Activated CD4-positive, alpha-beta T cell treated with anti-CD3 and anti-CD28 coated beads for 36 hours (primary cell): Measurements from ENCODE around the gene TMPRSS11D. TPM values are rescaled to one million over a fixed set of nuclear protein-coding genes. Genes with fewer than 3 reads are reported as not detected.
A peak's percentile ranks its signal among the peaks of the same experiment; 100 is the strongest.

ENCODE experiments used
- ATAC-seq: fragments of 200-7000 bp; cut with Tn5 transposase; one replicate; pipeline ENCODE4 v1.10.0; 2021; ENCODE audit warnings: mild to moderate bottlenecking, moderate library complexity
- CTCF ChIA-PET: fragments of 350-600 bp; sonication (Branson Sonifier 250); formaldehyde crosslinking; loops from one replicate; lab custom pipeline; 2021; ENCODE audit warnings: antibody characterized with exemption; lab: Charles Lee
- POLR2A ChIA-PET: fragments of 350-600 bp; sonication (Branson Sonifier 250); formaldehyde crosslinking; loops from one replicate; lab custom pipeline; 2021; ENCODE audit warnings: antibody characterized with exemption, inconsistent platforms; lab: Charles Lee
- DNase-seq: peaks from one replicate; pipeline ENCODE4 v3.0.0-alpha.2; 2020
- H3K27ac Mint-ChIP-seq: one replicate; pipeline ENCODE4 v1.8.0; 2021; ENCODE audit warnings: mixed read lengths
- H3K27me3 Mint-ChIP-seq: one replicate; pipeline ENCODE4 v1.8.0; 2021; ENCODE audit warnings: mixed read lengths
- H3K36me3 Mint-ChIP-seq: one replicate; pipeline ENCODE4 v1.8.0; 2021; ENCODE audit warnings: low read depth, mixed read lengths
- H3K4me1 Mint-ChIP-seq: one replicate; pipeline ENCODE4 v1.8.0; 2021; ENCODE audit warnings: mixed read lengths
- H3K4me3 Mint-ChIP-seq: one replicate; pipeline ENCODE4 v1.8.0; 2021; ENCODE audit warnings: mild to moderate bottlenecking, moderate library complexity, mixed read lengths
- H3K9me3 Mint-ChIP-seq: one replicate; pipeline ENCODE4 v1.8.0; 2021; ENCODE audit warnings: low read depth, mixed read lengths
- intact Hi-C, 2 experiments: fragments of 100-400 bp; cut with DNase I in 1 of 2; cut with micrococcal nuclease in 1 of 2; formaldehyde crosslinking; loops; one replicate each; pipeline versions ENCODE4 v1.14.2 to v1.15.1; 2022 to 2024; cut with DNase I, micrococcal nuclease
- total RNA-seq, 2 experiments: library from RNA; stranded (reverse); gene quantifications; one replicate each; pipeline ENCODE4 v1.2.3, GENCODE V29; 2021

Gene TMPRSS11D
- total RNA-seq, 2 experiments from 2014 or later, result not detected

DNA sequence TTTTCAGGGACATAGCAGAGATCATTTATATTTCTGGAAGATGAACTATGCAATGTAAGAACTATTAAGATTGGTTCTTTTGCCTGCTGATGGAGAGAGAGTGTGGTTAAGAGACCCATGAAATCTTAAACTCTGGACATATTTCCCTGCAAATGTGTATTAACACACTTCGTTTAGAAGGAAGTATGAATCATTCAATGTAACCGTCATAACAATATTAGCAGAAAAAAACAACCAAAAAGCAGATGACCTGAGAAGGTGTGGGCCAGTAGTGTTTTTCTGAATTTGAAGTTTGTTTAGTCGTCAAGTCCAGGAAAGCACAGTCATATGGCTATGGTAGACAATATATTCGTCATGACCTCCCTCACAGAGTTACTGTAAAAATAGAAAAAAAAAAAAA is 2.5 kb upstream of the TMPRSS11D start:
- no peak overlapping the region for H3K4me3 Mint-ChIP-seq
- CTCF ChIA-PET, result interaction anchor here (0.7 kb wide), 1 partner anchor 1491 kb away, joined by 3 read pairs; no protein-coding TSS in a partner anchor
- no peaks in the 10 kb centered on the region for H3K4me1 Mint-ChIP-seq
- no peak for ATAC-seq
- no peak for DNase-seq
- H3K36me3 Mint-ChIP-seq, result no peaks in the 10 kb centered on the region
- peaks cover 5% of the 10 kb centered on the region for H3K27me3 Mint-ChIP-seq
- intact Hi-C loops, result no loop called here
- no peak overlapping the region for H3K27ac Mint-ChIP-seq
- H3K9me3 Mint-ChIP-seq, result no peaks in the 10 kb centered on the region
- POLR2A ChIA-PET, result no interaction called here

DNA sequence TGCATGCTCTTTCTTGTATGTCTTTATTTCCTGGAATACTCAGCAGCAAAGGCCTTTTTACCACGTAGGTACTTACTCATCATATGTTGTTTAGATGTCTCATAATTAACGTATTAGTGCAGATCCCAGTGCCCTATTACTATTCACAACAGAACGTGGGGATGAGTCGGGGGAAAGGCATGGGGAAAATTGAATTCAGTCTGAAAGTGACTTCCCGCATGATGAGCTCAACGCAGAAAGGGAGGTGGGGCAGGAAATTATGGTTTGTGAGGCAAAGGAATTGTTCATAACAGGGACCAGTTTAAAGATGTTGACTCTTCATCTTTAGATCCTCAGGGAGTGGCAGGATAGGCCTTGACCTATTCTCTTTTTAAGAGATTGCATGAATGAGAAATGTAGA is 2.0 kb upstream of the TMPRSS11D start:
- H3K4me3 Mint-ChIP-seq, result no peak overlapping the region
- H3K36me3 Mint-ChIP-seq, result no peaks in the 10 kb centered on the region
- peaks cover 5% of the 10 kb centered on the region for H3K27me3 Mint-ChIP-seq
- ChIA-PET CTCF (interaction anchor here (0.7 to 0.8 kb wide), 2 partner anchors 139 to 1492 kb away, joined by 3 read pairs; no protein-coding TSS in a partner anchor), POLR2A (no interaction called here)
- ATAC-seq, result no peak
- intact Hi-C loops, result no loop called here
- DNase-seq, result no peak
- no peaks in the 10 kb centered on the region for H3K4me1 Mint-ChIP-seq
- no peaks in the 10 kb centered on the region for H3K9me3 Mint-ChIP-seq
- no peak overlapping the region for H3K27ac Mint-ChIP-seq

DNA sequence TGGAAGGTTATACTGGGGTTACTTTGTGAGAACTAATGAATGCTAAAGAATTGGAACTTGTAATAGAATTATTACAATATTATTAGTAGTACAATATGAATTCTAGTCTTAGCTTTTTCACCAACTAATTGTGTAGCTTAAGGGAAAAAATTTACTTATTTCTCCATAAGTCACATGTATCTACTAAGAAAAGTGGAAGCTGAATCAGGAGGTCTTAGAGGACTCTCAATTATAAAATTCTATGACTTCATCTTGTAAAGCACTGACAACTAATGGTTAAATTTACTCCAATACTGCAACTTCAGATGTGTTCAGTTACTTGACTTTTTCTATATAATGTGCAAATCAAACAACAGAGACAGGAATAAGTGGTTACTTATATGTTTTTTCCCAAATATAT is 899 bp upstream of the TMPRSS11D start:
- no peak overlapping the region for H3K4me3 Mint-ChIP-seq
- no peak overlapping the region for H3K27ac Mint-ChIP-seq
- no peaks in the 10 kb centered on the region for H3K36me3 Mint-ChIP-seq
- intact Hi-C loops, result no loop called here
- ChIA-PET POLR2A (no interaction called here), CTCF (interaction anchor here (0.8 to 1.7 kb wide), 3 partner anchors 10 to 138 kb away, joined by 3 to 6 read pairs (median 5); no protein-coding TSS in a partner anchor)
- DNase-seq, result no peak
- no peaks in the 10 kb centered on the region for H3K4me1 Mint-ChIP-seq
- H3K9me3 Mint-ChIP-seq, result no peaks in the 10 kb centered on the region
- H3K27me3 Mint-ChIP-seq, result peaks cover 5% of the 10 kb centered on the region
- no peak for ATAC-seq

DNA sequence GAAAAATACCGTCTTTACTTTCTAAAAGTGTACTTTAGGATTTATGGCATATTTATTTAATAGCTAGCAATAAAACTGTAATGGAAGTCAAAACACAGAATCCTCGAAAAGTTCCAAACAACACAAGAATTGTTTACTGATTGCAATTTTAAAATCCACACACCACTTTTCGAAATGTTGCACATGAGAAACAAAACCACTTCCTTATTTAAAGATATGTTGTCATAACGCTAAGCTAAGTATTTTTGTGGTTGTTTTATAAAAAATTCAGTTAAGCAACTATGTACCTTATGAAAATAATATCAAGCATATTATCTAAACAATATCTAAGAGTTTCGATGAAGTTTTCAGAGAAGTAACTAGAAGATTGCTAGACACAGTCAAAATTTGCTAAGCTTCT is 344 bp downstream of the TMPRSS11D start:
- Mint-ChIP-seq H3K4me3 (no peak overlapping the region), H3K9me3 (no peaks in the 10 kb centered on the region), H3K27me3 (peaks cover 5% of the 10 kb centered on the region), H3K4me1 (no peaks in the 10 kb centered on the region), H3K36me3 (no peaks in the 10 kb centered on the region), H3K27ac (no peak overlapping the region)
- ChIA-PET POLR2A (no interaction called here), CTCF (interaction anchor here (0.9 to 1.7 kb wide), 3 partner anchors 9 to 137 kb away, joined by 3 to 6 read pairs (median 4); no protein-coding TSS in a partner anchor)
- intact Hi-C loops, result no loop called here
- DNase-seq, result no peak
- ATAC-seq, result no peak

DNA sequence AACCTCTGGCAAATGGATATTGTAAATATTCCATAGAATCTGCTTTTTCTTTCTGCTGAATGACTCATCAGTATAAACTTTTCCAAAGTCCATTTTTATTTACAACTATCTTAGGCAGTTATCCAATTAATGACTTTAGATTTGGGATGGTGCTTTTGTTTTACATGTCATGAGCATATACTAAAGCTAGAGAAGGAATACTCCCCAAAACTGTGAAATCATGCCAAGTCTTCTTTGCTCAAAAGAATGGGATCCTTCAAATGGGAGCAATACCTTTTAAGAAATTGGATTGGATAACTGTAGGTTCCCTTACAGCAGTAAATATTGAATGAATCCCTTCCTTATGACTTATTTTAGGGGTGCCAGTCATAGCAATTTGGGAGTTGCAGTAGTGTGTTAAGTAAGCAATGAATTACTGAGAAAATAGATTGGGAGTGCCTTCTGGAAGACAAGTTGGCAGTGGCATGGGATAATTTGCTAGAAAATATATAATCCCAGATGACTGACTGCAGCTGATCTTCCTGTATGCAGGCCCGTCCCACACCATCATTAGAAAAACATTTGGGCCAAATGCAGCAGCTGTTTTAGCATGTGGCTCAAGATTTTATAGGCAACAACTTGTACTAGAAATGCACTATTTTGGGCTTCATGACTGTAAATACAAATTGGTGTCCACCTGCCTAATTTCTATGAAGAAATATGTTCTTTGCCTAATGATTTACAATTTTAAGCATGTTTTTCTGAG is 2.8 kb downstream of the TMPRSS11D start:
- no peaks in the 10 kb centered on the region for H3K4me1 Mint-ChIP-seq
- POLR2A ChIA-PET, result no interaction called here
- peaks cover 5% of the 10 kb centered on the region for H3K27me3 Mint-ChIP-seq
- ATAC-seq (no peak), DNase-seq (no peak)
- H3K36me3 Mint-ChIP-seq, result no peaks in the 10 kb centered on the region
- no peaks in the 10 kb centered on the region for H3K9me3 Mint-ChIP-seq
- H3K4me3 Mint-ChIP-seq, result no peak overlapping the region
- no peak overlapping the region for H3K27ac Mint-ChIP-seq
- CTCF ChIA-PET, result interaction anchor here (0.7 kb wide), 1 partner anchor 1664 kb away, joined by 3 read pairs; no protein-coding TSS in a partner anchor
- intact Hi-C loops, result no loop called here

DNA sequence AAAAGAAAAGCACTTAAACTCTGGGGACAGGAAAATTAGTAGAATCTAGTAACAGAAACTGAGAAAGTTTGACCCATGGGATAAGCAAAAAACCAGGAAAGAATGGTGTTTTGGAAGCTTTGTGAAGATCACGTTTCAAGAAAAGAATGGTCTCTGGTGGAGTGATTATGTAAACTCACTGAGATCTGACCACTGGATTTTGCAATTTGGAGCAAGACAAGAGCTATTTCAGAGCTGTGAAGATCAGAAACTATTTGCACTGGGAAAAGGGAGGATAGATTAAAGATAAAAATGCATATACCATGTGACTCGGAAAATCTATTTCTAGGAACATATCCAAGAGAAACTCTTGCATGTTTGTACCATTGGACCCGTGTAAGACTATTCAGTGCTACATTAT is 4.3 kb downstream of the TMPRSS11D start:
- ChIA-PET POLR2A (no interaction called here), CTCF (interaction anchor here (1.3 kb wide), 1 partner anchor 30 kb away, joined by 5 read pairs; no protein-coding TSS in a partner anchor)
- peaks cover 5% of the 10 kb centered on the region for H3K27me3 Mint-ChIP-seq
- no peak for ATAC-seq
- intact Hi-C loops, result loop anchor here in 1 of 2 experiments (10.0 kb wide), 1 partner anchor 295 kb away; no protein-coding TSS in a partner anchor
- no peak overlapping the region for H3K4me3 Mint-ChIP-seq
- no peak for DNase-seq
- H3K27ac Mint-ChIP-seq, result no peak overlapping the region
- H3K36me3 Mint-ChIP-seq, result no peaks in the 10 kb centered on the region
- no peaks in the 10 kb centered on the region for H3K9me3 Mint-ChIP-seq
- H3K4me1 Mint-ChIP-seq, result no peaks in the 10 kb centered on the region

DNA sequence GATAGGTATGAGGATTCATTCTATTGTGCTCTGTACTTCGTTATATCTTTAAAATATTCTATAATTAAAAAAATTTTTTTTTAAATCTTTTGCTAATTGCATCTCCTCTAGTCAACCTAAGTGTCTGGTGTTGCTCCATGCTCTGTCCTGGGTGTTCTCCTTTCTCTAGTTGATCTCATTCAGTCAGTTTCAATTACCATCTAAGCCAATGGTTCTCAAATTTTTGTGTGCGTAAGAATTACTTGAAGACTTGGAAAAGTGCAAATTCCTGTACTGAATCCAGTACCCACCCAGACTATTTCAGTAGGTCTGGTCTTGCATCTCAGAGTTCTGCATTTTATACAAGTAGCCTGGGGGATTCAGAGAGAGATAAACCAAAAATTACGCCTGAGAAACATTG is 6.7 kb downstream of the TMPRSS11D start:
- POLR2A ChIA-PET, result no interaction called here
- H3K9me3 Mint-ChIP-seq, result no peaks in the 10 kb centered on the region
- no peaks in the 10 kb centered on the region for H3K4me1 Mint-ChIP-seq
- no peak overlapping the region for H3K4me3 Mint-ChIP-seq
- no peak for ATAC-seq
- CTCF ChIA-PET, result no interaction called here
- intact Hi-C loops, result loop anchor here in 1 of 2 experiments (10.0 kb wide), 1 partner anchor 298 kb away; no protein-coding TSS in a partner anchor
- no peak for DNase-seq
- H3K27me3 Mint-ChIP-seq, result peaks cover 2% of the 10 kb centered on the region
- H3K27ac Mint-ChIP-seq, result no peak overlapping the region
- H3K36me3 Mint-ChIP-seq, result no peaks in the 10 kb centered on the region

DNA sequence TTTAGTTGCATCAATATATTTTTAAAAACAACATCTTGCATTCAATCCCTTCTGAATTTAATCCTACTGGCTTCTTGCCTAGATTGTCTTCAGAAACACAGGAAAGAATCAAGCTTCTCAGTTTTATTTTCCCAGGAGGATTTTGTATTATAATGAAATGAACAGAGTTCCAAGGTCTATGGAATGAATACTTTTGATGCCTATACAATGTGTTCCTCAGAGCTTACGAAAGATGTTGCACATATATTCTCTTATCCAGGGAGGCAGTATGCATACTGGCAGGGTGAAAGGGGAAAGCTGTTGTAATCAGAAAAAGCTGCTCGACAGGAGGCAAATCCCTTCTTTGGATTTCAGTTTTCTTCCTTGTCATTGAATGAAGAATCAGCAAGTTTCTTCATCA is 8.8 kb downstream of the TMPRSS11D start:
- H3K4me1 Mint-ChIP-seq, result no peaks in the 10 kb centered on the region
- CTCF ChIA-PET, result interaction anchor here (1.1 kb wide), 1 partner anchor 9 kb away, joined by 6 read pairs; the partner anchor contains the start of gene TMPRSS11D
- no peak overlapping the region for H3K4me3 Mint-ChIP-seq
- no peak for ATAC-seq
- peaks cover 2% of the 10 kb centered on the region for H3K27me3 Mint-ChIP-seq
- no peaks in the 10 kb centered on the region for H3K9me3 Mint-ChIP-seq
- no peak overlapping the region for H3K27ac Mint-ChIP-seq
- POLR2A ChIA-PET, result no interaction called here
- H3K36me3 Mint-ChIP-seq, result no peaks in the 10 kb centered on the region
- intact Hi-C loops, result loop anchor here in 1 of 2 experiments (10.0 kb wide), 1 partner anchor 300 kb away; no protein-coding TSS in a partner anchor
- DNase-seq, result no peak

DNA sequence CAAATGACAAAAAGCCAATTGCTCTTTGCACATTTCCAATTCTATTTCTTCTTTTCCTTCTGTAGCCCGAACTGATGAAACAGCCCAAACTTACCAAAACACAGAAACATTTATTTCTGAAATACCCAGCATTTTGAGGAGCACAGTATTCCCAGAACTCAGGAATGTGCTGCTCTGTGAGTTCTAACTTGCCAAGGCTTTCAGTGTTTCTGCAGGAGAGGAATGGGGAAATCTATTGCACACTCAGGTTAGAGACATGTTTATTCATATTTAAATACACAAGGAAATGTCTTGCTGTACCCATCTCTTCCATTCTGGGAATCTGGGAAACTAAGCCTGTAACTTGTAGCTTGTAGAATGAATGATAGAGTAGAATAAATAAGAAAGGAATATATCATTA is 10.7 kb downstream of the TMPRSS11D start:
- H3K9me3 Mint-ChIP-seq, result no peaks in the 10 kb centered on the region
- ChIA-PET CTCF (no interaction called here), POLR2A (no interaction called here)
- ATAC-seq, result no peak
- no peaks in the 10 kb centered on the region for H3K36me3 Mint-ChIP-seq
- H3K27ac Mint-ChIP-seq, result no peak overlapping the region
- no peak overlapping the region for H3K4me3 Mint-ChIP-seq
- intact Hi-C loops, result loop anchor here in 1 of 2 experiments (2.0 to 10.0 kb wide), 2 partner anchors 38 to 302 kb away; no protein-coding TSS in a partner anchor
- peaks cover 2% of the 10 kb centered on the region for H3K27me3 Mint-ChIP-seq
- no peaks in the 10 kb centered on the region for H3K4me1 Mint-ChIP-seq
- no peak for DNase-seq

DNA sequence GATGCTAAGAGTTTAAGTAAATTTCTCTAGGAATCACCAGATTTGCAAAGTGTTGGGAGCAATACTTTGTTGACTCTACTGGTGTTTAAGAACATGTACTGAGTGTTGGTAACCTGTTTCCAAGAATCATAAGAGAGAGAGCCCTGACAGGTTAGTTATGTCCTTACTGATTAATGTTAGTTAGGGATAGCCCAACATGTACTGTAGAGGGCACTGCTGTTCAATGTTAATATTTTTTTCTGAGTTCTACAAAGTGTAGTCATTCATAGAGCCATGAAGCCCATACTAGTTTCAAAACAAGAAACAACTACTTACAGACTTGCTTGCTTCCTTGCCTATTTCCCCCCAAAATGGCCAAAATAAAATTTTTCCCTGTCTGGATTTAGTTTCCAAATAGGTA is 11.9 kb downstream of the TMPRSS11D start:
- DNase-seq, result no peak
- Mint-ChIP-seq H3K4me3 (no peak overlapping the region), H3K9me3 (peaks cover 2% of the 10 kb centered on the region), H3K27ac (no peak overlapping the region), H3K27me3 (peaks cover 2% of the 10 kb centered on the region), H3K4me1 (no peaks in the 10 kb centered on the region), H3K36me3 (no peaks in the 10 kb centered on the region)
- ATAC-seq, result peak; percentile 65
- ChIA-PET CTCF (no interaction called here), POLR2A (no interaction called here)
- intact Hi-C loops, result loop anchor here (1.0 to 10.0 kb wide), 4 partner anchors 38 to 303 kb away; no protein-coding TSS in a partner anchor

DNA sequence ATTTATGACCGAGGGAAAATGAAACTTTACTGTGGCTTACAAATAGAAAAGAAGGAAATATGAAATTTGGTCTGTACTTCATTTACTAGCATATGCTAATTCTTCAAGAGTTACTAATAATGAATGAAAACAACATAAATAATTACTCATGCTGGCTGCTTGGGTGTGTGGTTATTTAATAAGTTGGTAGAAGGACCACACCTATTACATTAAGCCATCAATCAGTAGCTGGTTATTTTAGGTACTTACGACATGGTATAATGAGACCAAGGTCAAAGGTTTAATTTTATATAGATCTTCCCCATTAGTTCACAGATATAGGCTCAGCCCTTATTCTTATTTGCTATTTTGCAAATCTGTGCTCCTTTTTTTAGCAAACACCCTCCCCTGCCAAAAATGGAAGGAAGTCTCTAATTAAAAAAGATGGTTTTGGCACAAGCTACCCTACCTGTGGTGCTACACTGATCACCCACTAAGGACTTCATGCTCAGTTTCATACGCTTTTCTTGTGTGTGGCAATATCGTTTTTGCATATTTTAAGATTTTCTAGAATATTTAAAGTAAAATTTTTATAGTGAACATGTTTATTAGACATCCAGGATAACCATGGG is 14.1 kb downstream of the TMPRSS11D start:
- Mint-ChIP-seq H3K4me1 (no peaks in the 10 kb centered on the region), H3K9me3 (peaks cover 4% of the 10 kb centered on the region), H3K36me3 (no peaks in the 10 kb centered on the region), H3K27me3 (peaks cover 2% of the 10 kb centered on the region), H3K27ac (no peak overlapping the region), H3K4me3 (no peak overlapping the region)
- intact Hi-C loops, result loop anchor here (2.0 to 10.0 kb wide), 2 partner anchors 305 kb away; no protein-coding TSS in a partner anchor
- no peak for DNase-seq
- ChIA-PET POLR2A (no interaction called here), CTCF (interaction anchor here (1.1 to 1.3 kb wide), 2 partner anchors 41 to 306 kb away, joined by 3 to 4 read pairs; no protein-coding TSS in a partner anchor)
- no peak for ATAC-seq
